GM15510 (cell line): Measurements from ENCODE around the gene VAT1L.

Source experiments
- POLR2A ChIP-seq: IDR thresholded peaks from 3 replicates; pipeline ENCODE4 v1.6.1; 2011; ENCODE audit warnings: borderline replicate concordance; ENCODE audit not compliant: insufficient read length; ENCODE audit errors: extremely low read depth

VAT1L gene

DNA sequence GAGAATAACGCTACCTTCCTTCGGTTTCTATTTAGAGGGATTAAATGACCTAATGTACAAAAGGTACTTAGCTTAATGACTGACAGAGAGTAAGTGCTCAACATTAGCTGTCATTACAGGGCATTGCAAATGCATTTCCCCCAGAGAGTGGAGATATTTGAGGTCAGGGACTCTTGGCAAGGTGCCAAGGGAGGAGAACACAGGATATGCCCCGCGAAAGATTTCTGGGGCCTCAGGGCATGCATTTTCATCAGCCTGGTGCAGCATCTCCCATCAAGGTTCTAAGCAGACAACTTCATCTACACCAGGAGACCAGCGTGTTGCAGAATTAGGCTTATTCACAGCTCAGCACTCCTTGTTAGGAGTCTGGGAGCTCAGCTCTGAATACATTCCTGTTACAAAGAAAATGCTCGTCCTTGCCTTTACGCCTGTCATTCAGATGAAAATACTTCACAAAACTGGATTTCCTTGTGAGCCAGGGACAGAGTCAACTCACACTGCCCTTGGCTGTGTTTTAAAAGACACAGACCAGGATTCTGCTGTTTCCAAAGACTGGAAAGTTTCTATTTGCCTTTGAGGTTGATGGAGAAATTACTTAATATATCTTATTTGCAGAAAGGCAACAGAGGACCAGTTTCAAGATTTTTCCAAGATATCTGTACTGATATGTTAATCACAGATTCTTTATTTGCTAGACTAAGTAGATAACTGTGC, 108.2 kb downstream of the VAT1L start:
- no peak for TF ChIP-seq POLR2A

DNA sequence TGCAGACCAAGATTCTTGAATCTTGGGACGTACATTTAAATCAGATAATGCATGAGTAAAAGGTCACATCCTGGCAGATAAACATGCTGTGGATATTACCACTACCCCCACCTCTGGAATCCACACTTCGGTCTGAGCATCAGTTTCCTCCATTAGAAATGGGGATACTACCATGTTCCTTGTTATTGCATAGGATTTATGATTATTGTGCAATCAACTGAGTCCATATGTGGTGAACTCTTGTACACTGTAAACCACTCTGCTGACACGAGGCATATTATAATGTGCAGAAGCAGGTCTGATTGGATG, 108.7 kb downstream of the VAT1L start:
- no peak for TF ChIP-seq POLR2A

DNA sequence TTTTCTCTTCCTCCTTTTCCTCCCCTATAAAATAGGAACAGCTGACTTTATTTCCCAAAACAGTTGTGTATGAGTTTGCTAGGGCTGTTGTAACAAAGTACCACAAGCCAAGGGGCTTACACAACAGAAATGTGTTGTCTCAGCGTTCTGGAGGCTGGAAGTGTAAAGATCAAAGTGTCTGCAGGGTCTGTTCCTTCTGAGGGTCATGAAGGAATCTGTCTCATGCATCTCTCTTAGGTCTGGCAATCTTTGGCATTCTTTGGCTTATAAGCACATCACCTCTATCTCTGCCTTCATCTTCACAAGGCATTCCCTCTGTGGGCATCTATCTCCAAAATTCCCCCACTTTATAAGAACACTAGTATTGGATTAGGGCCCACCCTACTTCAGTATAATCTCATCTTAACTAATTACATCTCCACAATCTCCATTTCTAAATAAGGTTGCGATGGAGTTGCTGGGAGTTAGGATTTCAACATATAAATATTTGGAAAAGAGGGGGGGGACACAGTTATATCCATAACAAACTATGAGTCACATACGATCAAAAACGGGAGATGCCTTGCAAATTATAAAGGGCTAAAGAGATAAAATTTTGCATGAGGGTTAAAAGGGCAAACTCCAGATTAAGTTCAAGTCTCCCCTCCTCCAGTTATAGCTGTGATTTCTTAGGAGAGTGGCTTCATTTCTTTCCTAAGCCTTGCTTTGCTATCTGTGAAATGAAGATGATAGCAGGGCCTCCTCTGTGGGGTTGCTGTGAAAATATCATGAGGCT, 109.7 kb downstream of the VAT1L start:
- TF ChIP-seq POLR2A = no peak

DNA sequence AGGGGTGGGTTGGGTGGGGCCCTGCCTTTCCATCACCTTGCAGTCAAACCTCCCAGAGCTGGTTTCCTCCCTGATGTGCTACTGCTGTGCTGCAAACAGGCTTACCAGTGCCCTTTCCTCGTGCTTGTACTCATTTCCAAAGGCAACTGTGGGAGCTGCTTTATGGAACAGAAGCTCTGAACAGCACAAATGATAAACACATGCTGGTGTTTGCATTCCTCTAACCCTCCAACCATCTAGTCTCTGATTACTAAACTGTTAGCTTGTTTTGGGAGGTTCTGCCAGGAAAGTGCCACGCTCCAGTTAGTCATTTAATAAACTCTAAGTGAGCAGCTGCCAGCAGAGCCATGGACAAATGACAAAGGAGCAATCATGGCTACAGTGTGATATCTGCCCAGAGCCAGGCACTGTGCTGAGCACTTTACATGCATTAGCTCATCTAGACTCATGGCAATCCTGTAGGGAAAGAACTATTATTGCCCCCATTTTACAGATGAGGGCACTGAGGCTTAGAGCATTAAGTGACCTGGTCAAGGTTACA, 110.4 kb downstream of the VAT1L start:
- TF ChIP-seq POLR2A = no peak

DNA sequence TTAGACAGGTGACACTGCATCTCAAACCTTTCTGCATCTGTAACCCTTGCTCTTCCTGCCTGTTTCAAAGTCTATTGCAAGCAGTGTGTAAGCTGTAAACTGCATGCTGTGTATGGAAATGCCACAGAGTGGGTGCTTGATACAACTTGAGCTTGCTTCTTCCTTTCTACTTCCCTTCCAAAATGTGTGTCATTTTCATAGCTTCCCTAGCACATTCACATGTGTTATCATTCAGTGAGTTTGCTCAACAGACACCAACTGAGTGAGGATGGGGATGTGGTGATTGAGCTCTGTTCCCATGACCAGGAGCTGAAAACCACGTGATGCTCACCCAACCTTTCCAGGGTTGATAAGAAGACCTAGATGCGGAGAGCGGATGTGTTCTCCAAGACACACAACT, 111.1 kb downstream of the VAT1L start:
- no peak for TF ChIP-seq POLR2A

DNA sequence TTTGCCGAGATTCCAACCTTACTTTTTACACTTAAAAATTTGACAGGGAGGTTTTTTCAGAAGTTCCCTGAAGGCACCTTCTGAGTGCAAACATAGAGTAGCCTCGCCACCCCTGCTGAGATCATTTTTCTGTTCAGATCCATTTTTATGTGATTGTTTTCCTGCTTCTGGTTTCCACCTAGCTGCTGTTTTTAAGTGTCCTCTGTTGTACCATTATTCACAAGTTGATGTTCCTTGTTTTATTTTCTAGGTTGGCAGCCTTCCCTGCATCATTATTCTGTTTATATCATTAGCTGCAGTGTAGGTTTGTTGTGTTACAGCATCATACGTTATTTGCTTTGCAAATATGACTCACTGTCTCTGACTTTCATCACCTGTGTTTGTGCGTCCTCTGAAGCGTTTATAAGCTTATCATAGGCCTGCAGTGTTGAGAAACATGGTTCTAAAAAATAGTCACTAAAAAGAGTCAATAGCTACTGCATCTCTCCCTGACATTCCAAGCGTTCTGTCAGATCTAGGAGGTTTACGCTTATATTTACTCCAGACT, 117.1 kb downstream of the VAT1L start:
- TF ChIP-seq POLR2A = no peak

DNA sequence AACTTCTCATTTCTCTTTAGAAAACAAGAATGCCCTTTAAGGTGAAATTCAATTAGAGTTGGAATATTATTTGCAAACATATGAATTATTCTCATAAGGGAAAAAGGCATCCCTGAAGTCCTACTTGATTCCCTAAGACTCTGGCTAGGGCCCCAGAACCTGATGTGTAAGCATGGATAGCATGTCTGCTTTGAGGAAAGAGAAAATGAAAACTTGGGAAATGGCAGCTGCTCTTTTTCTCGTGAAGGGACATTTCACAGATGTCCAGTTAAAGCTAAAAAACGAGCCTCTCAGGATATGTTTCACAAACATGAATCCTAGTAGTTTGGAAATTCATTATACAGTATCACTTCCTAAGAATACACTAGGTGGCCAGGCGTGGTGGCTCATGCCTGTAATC, 121.7 kb downstream of the VAT1L start:
- TF ChIP-seq POLR2A = no peak

DNA sequence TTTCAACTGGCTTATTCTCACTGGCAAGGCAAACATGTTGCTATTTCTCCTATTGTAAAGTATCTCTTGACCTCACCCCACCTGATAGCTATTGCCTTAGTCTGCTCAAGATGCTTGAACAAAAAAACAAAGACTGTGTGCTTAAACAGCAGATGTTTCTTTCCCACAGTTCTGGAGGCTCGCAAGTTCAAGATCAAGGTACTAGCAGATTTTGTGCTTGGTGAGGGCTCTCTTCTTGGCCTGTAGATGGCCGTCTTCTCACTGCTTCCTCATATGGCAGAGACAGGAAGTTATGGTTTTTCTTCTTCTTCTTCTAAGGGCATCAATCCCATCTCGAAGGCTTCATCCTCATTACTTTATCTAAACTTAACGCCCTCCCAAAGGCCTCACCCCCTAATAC, 124.3 kb downstream of the VAT1L start:
- no peak for TF ChIP-seq POLR2A

DNA sequence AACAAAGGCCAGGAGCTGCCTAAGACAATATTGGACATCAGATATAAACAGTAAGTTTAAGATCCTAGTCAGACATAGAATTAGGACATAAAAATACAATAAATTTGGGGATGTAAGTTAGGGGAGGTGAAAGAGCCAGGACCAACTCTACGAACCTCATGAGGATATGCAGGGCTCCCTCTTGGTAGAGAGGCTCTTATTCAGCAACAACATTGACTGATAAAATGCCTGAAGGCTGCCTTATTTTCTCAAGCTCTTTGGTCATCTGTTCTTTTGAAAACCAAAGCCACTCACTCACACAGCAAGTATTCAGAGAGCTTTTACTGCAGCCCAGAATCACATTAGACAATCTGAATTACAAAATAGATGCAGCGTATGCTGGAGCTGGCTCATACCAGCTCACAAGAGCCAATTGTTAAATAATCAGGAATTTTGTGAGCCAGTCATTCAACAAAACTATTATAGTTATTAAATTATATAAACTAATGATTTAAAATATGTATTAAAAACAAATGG, 125.4 kb downstream of the VAT1L start:
- no peak for TF ChIP-seq POLR2A

DNA sequence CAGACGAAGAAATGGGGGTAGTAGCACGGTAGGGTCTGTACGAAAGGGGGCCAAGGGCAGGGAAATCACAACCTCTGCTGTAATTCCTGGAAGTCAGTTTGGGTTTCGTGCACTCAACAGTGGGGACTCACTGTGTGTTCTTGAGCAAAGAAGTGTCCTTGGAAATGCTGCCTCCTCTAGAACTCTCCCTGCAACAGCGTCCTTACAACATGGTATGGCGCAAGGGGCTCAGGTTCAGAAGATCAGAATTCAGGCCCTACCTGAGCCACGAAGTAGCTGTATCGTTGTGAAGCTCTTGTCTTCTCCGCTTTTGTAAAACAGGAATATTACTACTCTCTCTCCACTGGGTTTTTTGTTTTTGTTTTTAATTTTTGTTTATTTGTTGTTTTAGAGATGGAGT, 127.7 kb downstream of the VAT1L start:
- no peak for TF ChIP-seq POLR2A

DNA sequence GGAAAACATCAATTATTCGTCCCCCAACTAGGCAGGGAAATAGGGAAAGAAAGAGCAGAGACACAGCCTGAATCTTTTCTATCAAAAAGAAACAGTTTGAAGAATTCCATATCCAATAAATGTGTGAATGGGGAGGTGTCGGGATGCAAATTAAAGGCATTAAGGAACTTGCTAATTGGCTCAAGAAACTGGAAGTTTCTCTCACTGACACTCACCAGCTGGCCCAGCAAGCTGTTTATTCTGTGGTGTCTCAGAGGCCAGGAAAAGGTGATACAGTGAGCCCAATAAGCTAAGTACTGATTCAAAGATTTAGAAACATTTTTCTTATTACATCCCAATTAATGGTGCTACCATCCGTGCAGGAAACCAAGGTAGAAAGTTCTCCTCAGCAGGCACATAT, 129.6 kb downstream of the VAT1L start:
- no peak for TF ChIP-seq POLR2A

DNA sequence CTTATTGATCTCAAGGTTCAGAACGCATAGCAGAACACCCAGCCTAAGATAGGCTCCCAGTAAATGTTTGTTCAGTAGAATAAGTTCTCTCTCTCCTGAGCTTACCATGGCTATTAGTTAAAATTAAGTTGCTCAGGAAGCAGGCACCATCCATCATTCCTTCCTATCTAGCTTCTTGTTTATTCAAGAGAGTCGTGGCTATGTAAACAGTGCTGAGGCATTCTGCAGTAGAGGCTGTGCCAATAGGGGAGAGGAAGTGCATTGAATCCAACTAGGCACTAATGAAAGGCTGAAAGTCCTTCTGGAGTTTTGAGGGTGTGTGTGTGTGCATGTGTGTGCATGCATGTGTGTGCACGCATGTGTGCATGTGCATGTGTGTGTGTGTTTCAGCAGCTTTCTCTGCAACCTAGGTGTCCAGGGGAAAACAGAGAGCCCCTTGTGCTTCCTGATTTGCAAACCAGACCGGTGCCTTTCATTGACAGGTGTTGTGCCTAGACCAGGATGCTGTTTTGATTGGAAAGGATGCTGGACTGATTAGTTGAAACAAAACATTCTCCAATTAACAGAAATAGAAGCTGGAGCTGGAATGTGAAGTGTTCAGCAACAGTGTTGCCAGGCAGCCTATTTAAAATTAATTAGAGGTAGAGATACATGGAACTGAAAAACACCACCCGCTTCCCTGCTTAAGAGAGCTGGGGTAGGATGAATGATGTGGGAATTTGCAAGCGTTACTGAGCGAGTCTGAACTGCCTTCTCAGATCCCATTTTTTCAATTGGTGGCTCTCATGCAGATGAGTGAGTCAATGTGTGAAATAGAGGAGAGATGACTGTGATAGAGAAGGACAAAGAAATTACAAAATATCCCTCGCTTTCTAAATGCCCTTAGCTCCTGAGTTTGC, 130.7 kb downstream of the VAT1L start:
- no peak for TF ChIP-seq POLR2A

DNA sequence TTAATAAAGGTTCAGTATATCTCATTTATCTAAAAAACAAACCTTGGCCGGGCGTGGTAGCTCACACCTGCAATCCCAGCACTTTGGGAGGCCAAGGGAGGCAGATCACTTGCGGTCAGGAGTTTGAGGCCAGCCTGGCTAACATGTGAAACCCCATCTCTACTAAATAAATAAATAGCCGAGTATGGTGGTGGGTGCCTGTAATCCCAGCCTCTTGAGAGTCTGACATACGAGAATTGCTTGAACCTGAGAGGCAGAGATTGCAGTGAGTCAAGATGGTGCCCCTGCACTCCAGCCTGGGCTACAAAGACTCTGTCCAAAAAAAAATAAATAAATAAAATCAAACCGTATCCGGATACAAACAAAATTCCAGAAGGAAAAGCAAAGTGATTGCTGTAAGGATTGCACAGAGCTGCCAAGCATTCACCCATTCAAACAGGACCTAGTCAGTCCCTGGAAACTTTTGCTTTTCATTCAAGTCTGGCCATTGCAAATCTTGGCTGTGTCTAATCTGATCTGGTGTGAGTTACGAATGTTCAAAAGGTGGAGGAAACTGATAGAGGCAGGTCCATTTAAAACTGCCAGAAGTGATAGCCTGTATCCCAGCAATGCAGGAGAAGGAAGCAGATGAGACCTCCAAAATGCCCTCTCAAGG, 131.5 kb downstream of the VAT1L start:
- no peak for TF ChIP-seq POLR2A

DNA sequence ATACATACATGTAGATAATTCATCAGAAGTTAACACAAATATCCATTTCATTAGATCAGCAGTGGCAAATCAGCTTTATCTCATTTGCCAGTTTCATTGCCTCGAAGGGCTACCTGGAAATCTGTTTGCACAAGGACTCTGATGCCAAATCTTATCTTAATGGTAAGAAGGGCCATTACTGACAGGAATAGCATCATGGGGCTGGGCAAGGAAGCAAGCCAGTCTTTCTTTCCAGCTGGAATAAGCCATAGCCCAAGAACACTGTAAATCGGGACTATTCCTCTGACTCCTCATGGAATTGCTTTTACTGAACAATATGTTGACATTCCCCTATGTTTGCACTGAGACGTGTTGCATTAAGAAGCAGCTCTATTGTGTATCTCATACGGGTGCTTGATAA, 132.6 kb downstream of the VAT1L start:
- no peak for TF ChIP-seq POLR2A
